GM12873 (cell line): ENCODE measurements around the gene ARHGAP15.

Experiments
- CTCF ChIP-seq: IDR thresholded peaks from 2 replicates; pipeline ENCODE4 v1.5.1; 2012; ENCODE audit warnings: low read depth, mild to moderate bottlenecking, moderate library complexity, low read length, control low read depth; ENCODE audit not compliant: insufficient read depth; ENCODE audit errors: missing control alignments

Gene ARHGAP15

DNA sequence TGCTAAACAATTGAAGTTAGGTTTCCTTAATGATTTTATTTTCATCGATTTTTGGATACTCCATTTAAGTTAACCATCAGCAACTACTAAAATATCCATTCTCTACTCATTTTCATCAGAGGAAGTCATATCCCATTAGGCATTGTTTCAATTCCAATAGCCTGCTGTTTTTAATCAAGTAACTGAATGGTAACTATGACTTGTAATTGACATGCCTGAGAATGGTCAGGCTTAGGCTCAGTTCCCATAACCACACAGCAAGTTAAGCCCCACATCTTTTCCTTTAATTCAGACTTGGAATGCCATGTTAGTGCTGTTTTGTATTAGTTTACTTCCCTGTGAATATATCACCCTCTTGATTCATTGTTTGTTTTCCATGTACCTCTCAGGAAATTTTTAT lies 398.8 kb downstream of the ARHGAP15 start:
- no peak for TF ChIP-seq CTCF

DNA sequence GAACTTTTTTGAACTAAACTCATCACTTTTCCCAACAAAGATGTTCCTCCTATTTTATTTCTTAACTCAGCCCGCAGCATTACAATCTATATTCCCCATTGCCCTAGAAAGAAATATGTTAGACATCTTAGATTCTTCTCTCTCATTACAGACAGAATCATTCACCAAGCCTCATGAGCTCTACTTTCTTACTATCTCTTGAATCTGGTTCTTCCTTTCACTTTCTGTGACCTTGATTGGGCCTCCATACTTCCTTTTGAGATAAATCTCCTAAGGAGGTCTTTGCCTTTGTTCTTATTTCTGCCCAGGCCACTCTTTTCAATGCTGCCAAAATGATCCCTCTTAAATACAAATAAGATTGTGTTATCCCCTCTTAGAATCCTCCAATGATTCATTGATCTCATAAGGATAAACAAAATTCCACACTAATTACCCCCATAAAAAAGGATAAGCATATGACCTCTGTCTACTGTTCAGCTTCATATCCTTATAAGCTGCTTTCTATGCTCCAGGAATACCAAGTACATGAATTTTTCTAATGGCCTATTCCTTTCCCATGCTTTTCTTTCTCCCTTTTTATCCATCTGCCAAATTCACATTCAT lies 400.0 kb downstream of the ARHGAP15 start:
- no peak for TF ChIP-seq CTCF

GRCh38 chr2:143530758-143531157 lies 401.5 kb downstream of the ARHGAP15 start:
- no peak for TF ChIP-seq CTCF

DNA sequence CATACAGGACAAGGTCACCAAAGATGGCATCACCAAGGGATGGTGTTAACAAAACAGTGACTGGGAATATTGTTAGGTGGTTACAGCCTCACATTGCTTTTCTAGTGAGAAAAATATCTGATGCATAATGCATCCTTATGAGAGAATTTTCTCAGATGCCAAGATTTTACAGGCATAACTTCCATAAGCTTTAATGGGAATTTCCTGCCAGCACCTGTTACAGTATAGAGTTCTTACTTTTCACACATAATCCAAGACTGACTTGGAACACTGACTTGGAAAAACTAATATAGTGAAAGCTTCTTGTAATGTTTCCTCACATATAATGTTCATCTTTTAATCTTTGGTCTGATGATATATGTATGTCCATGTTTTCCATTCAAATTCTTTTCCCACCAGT lies 402.8 kb downstream of the ARHGAP15 start:
- no peak for TF ChIP-seq CTCF

GRCh38 chr2:143533846-143534245 lies 404.6 kb downstream of the ARHGAP15 start:
- TF ChIP-seq CTCF = no peak

DNA sequence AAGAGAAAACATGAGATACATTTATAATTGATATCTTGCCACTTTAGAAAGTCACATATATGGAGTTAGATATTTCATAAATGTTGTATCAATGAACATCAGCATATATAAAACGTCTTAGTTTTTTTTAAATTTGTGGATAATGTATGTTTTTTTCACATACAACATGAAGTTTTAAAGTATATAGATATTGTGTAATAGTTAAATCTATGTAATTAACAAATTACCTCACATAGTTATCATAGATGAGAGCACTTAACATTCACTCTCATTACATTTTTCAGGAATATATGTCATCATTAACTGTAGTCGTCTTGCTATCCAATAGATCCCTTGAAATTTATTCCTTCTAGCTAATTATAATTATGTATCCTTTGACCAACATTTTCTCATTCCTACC lies 406.6 kb downstream of the ARHGAP15 start:
- no peak for TF ChIP-seq CTCF

DNA sequence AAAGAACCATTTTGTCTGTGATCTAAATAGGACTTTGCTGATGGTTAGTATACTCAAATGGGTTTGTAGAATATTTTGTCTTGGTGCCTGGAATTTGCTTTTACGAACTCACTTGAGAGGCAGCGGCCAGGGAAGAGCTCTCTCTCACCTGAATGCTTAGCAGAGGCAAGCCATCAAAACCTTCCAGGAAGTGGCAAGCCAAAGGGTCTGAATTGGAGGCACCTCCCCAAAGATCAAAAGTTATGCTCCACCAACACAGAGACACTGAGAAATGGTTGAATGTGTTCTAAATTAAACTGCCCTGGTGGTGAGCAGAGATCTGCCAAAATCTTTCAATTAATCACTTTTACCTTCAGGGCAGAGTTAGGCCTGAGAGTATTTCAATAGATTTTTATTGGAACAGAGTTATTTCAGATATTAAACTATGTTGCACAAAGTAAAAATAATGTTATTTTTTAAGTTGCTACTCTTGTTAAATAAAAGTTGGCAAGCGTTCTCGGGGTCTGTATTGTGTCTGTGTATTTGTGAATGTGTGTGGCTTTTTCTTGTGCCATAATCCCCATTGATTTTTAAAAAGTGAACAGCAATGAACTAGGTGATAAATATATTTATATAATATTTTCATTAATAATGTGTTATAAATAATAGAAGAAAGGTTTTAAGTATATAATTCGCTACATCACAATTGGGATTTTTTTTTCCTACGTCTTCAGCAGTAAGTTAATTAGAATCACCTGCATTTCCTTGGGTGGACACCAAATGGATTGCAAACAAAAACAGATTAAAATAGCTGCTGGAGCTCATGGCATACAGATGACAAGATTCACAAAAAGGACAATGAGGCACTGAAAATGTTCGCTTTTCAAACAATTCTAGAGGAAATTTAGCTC lies 416.1 kb downstream of the ARHGAP15 start:
- no peak for TF ChIP-seq CTCF
